K562 (cell line): Measurements from ENCODE around the gene ZPLD1.

Source experiments
- GTF2F1 ChIP-seq: IDR thresholded peaks from 2 replicates; pipeline ENCODE4 v1.6.1; 2011; ENCODE audit warnings: low read depth, low read length, improper control_type of control experiment
- KHSRP ChIP-seq: fragments of 450-650 bp; IDR thresholded peaks from 2 replicates; pipeline ENCODE4 v1.6.1; 2017
- POLR2AphosphoS5 ChIP-seq: IDR thresholded peaks from 2 replicates; pipeline ENCODE4 v1.6.1; 2011; ENCODE audit warnings: mild to moderate bottlenecking, low read depth, low read length, moderate library complexity; ENCODE audit not compliant: control insufficient read depth, insufficient read depth
- ZNF121 ChIP-seq: sonication (generic); formaldehyde crosslinking; conservative IDR thresholded peaks from 2 replicates; pipeline ENCODE4 v1.8.0; 2022; ENCODE audit warnings: missing genetic modification reagents
- TF ChIP-seq, protein P1 (sequence below), 2 experiments: fragments of 450-650 bp in 1 of 2; IDR thresholded peaks; 2 replicates each; pipeline ENCODE4 v1.6.1; 2011 to 2017; ENCODE audit warnings: low read depth in 2 of 2, antibody characterized with exemption in 1 of 2, borderline replicate concordance in 1 of 2, low read length in 1 of 2, mild to moderate bottlenecking in 1 of 2, mixed read lengths in 1 of 2; ENCODE audit not compliant: control insufficient read depth in 1 of 2

DNA sequence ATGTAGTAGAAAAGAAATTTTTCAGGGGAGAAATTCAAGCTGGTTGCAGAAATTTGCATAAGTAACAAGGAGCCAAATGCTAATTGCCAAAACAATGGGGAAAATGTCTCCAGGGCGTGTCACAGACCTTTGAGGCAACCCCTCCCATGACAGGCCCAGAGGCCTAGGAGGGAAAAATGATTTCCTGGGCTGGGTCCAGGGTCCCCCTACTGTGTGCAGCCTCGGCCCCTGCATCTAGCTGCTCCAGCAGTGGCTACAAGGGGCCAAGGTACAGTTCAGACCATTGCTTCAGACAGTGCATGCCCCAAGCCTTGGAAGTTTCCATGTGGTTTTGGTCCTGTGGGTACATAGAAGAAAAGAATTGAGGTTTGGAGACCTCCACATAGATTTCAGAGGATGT lies 70.7 kb downstream of the ZPLD1 start:
- TF ChIP-seq POLR2AphosphoS5 = no peak
- no peak for TF ChIP-seq GTF2F1
- TF ChIP-seq ZNF121 (CRISPR knock-in tag) = no peak
- TF ChIP-seq KHSRP = no peak
- TF ChIP-seq, protein P1, sequence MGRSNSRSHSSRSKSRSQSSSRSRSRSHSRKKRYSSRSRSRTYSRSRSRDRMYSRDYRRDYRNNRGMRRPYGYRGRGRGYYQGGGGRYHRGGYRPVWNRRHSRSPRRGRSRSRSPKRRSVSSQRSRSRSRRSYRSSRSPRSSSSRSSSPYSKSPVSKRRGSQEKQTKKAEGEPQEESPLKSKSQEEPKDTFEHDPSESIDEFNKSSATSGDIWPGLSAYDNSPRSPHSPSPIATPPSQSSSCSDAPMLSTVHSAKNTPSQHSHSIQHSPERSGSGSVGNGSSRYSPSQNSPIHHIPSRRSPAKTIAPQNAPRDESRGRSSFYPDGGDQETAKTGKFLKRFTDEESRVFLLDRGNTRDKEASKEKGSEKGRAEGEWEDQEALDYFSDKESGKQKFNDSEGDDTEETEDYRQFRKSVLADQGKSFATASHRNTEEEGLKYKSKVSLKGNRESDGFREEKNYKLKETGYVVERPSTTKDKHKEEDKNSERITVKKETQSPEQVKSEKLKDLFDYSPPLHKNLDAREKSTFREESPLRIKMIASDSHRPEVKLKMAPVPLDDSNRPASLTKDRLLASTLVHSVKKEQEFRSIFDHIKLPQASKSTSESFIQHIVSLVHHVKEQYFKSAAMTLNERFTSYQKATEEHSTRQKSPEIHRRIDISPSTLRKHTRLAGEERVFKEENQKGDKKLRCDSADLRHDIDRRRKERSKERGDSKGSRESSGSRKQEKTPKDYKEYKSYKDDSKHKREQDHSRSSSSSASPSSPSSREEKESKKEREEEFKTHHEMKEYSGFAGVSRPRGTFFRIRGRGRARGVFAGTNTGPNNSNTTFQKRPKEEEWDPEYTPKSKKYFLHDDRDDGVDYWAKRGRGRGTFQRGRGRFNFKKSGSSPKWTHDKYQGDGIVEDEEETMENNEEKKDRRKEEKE (IDR thresholded peaks at IDR 0.05; ENCODE audit: borderline replicate concordance in 1 of 2, control insufficient read depth in 1 of 2, low read depth in 2 of 2, low read length in 1 of 2) = no peak
